Neural cell (in vitro differentiated cells): ENCODE data around the gene ABCF2. TPM values are rescaled to one million over a fixed set of nuclear protein-coding genes. Genes with fewer than 3 reads are reported as not detected.
A peak's percentile ranks its signal among the peaks of the same experiment; 100 is the strongest.

Experiments
- H2AFZ ChIP-seq: fragments of 200-600, 300-800 bp; sonication (generic), shearing (Covaris generic); 2 replicates; pipeline ENCODE4 v1.6.0; 2014; ENCODE audit warnings: low read depth, mild to moderate bottlenecking, antibody characterized with exemption, low read length, moderate library complexity
- H3F3A ChIP-seq: fragments of 200-600 bp; shearing (Covaris generic); 2 replicates; pipeline ENCODE4 v1.6.1; 2016; ENCODE audit warnings: mild to moderate bottlenecking, moderate library complexity, mixed read lengths, antibody characterized with exemption, low read length; ENCODE audit not compliant: insufficient read depth, poor library complexity, severe bottlenecking
- H3K27ac ChIP-seq: fragments of 200-600, 300-800 bp; sonication (generic), shearing (Covaris generic); 2 replicates; pipeline ENCODE4 v1.5.1; 2014; ENCODE audit warnings: mild to moderate bottlenecking, low read length, moderate library complexity
- H3K27me3 ChIP-seq: fragments of 300-800, 200-600 bp; sonication (generic), shearing (Covaris generic); 2 replicates; pipeline ENCODE4 v1.6.0; 2014; ENCODE audit warnings: mild to moderate bottlenecking, low read depth, low read length, moderate library complexity; ENCODE audit not compliant: insufficient read depth
- H3K36me3 ChIP-seq: fragments of 300-800, 200-600 bp; sonication (generic), shearing (Covaris generic); 2 replicates; pipeline ENCODE4 v1.5.1; 2014; ENCODE audit warnings: mild to moderate bottlenecking, antibody characterized with exemption, low read length, moderate library complexity; ENCODE audit not compliant: insufficient read depth
- H3K4me2 ChIP-seq: fragments of 300-800, 200-600 bp; sonication (generic), shearing (Covaris generic); 2 replicates; pipeline ENCODE4 v1.6.0; 2014; ENCODE audit warnings: mild to moderate bottlenecking, low read length
- H3K4me3 ChIP-seq: fragments of 300-800, 200-600 bp; sonication (generic), shearing (Covaris generic); 2 replicates; pipeline ENCODE4 v1.5.1; 2014; ENCODE audit warnings: mild to moderate bottlenecking, low read length, moderate library complexity
- H3K79me2 ChIP-seq: fragments of 200-600 bp; shearing (Covaris generic); replicated peaks from 2 replicates; pipeline ENCODE4 v1.6.0; 2014; ENCODE audit warnings: mild to moderate bottlenecking, low read length, moderate library complexity; ENCODE audit not compliant: insufficient read depth
- H3K9ac ChIP-seq: fragments of 300-800, 200-600 bp; sonication (generic), shearing (Covaris generic); 2 replicates; pipeline ENCODE4 v1.6.1; 2016; ENCODE audit warnings: mild to moderate bottlenecking, low read length, mixed read lengths
- H3K9me2 ChIP-seq: fragments of 200-600 bp; shearing (Covaris generic); 2 replicates; pipeline ENCODE4 v1.6.1; 2016; ENCODE audit warnings: mild to moderate bottlenecking, low read length, mixed read lengths; ENCODE audit not compliant: insufficient read depth
- H3K9me3 ChIP-seq: fragments of 200-600, 300-800 bp; sonication (generic), shearing (Covaris generic); 2 replicates; pipeline ENCODE4 v1.6.1; 2016; ENCODE audit warnings: mild to moderate bottlenecking, mixed run types, low read length, moderate library complexity, mixed read lengths
- H4K20me1 ChIP-seq: fragments of 200-600 bp; shearing (Covaris generic); 2 replicates; pipeline ENCODE4 v1.6.1; 2016; ENCODE audit warnings: mild to moderate bottlenecking, mixed run types; ENCODE audit not compliant: insufficient read depth
- EP300 ChIP-seq: fragments of 450-650 bp; conservative IDR thresholded peaks from 2 replicates; pipeline ENCODE4 v1.6.1; 2014; ENCODE audit warnings: antibody characterized with exemption, mild to moderate bottlenecking, moderate library complexity; ENCODE audit not compliant: poor library complexity, severe bottlenecking
- EZH2 ChIP-seq: fragments of 200-600, 300-800 bp; shearing (Covaris generic), sonication (generic); IDR thresholded peaks from 2 replicates; pipeline ENCODE4 v1.6.1; 2014; ENCODE audit warnings: antibody characterized with exemption, low read length, borderline replicate concordance, mild to moderate bottlenecking; ENCODE audit not compliant: insufficient read depth, poor library complexity, severe bottlenecking
- MXI1 ChIP-seq: fragments of 450-650 bp; conservative IDR thresholded peaks from 2 replicates; pipeline ENCODE4 v1.6.1; 2014; ENCODE audit warnings: antibody characterized with exemption, mild to moderate bottlenecking; ENCODE audit not compliant: poor library complexity, severe bottlenecking
- POLR2AphosphoS5 ChIP-seq: IDR thresholded peaks from 2 replicates; pipeline ENCODE4 v1.6.1; 2012
- RAD21 ChIP-seq: fragments of 450-650 bp; conservative IDR thresholded peaks from 2 replicates; pipeline ENCODE4 v1.6.1; 2014; ENCODE audit warnings: antibody characterized with exemption, mild to moderate bottlenecking, moderate library complexity
- SMC3 ChIP-seq: fragments of 450-650 bp; conservative IDR thresholded peaks from 2 replicates; pipeline ENCODE4 v1.6.1; 2014; ENCODE audit warnings: antibody characterized with exemption, mild to moderate bottlenecking, moderate library complexity; ENCODE audit not compliant: poor library complexity
- TAF1 ChIP-seq: IDR thresholded peaks from 2 replicates; pipeline ENCODE4 v1.6.1; 2012; ENCODE audit warnings: low read depth
- polyA plus RNA-seq: library from polyadenylated mRNA; depleted of rRNA; stranded (reverse); fragments of >200 nt; gene quantifications from 2 replicates; pipeline ENCODE4 v1.2.3, GENCODE V29; 2014
- TF ChIP-seq, protein P1 (sequence below): fragments of 450-650 bp; IDR thresholded peaks from 2 replicates; pipeline ENCODE4 v1.5.1; 2014; ENCODE audit warnings: antibody characterized with exemption, mild to moderate bottlenecking, moderate library complexity; ENCODE audit not compliant: poor library complexity, severe bottlenecking
- TF ChIP-seq, protein P2 (sequence below): IDR thresholded peaks from 2 replicates; pipeline ENCODE4 v1.6.1; 2012; ENCODE audit warnings: borderline replicate concordance

The ABCF2 gene
- polyA plus RNA-seq, 1 donor from 2014 or later: 32.7 TPM

DNA sequence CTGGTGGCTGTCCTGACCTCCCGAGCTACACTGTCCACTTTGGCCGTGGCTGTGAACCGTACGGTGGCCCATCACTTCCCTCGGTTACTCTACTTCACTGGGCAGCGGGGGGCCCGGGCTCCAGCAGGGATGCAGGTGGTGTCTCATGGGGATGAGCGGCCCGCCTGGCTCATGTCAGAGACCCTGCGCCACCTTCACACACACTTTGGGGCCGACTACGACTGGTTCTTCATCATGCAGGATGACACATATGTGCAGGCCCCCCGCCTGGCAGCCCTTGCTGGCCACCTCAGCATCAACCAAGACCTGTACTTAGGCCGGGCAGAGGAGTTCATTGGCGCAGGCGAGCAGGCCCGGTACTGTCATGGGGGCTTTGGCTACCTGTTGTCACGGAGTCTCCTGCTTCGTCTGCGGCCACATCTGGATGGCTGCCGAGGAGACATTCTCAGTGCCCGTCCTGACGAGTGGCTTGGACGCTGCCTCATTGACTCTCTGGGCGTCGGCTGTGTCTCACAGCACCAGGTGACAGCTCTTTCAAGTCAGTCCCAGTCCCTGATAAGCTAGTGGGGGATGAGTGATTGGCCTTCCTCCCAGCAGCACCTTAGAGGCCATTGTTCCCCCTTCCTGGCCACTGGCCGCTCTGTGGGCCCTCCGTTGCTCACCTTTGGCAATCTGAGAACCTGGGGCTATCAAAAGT, 8.2 kb upstream of the ABCF2 start:
- Histone ChIP-seq H2AFZ (no peak overlapping the region), H3K4me2 (no peak overlapping the region), H3K27me3 (no peaks in the 10 kb centered on the region), H4K20me1 (no peaks in the 10 kb centered on the region), H3K36me3 (no peaks in the 10 kb centered on the region), H3K9me2 (no peaks in the 10 kb centered on the region), H3K9ac (no peak overlapping the region), H3K4me3 (no peak overlapping the region), H3K9me3 (no peaks in the 10 kb centered on the region), H3K79me2 (peaks cover 25% of the 10 kb centered on the region), H3K27ac (no peak overlapping the region), H3F3A (no peaks in the 10 kb centered on the region)
- TF ChIP-seq TAF1: no peak
- TF ChIP-seq MXI1: no peak
- no peak for TF ChIP-seq RAD21
- no peak for TF ChIP-seq SMC3
- TF ChIP-seq, protein P1, sequence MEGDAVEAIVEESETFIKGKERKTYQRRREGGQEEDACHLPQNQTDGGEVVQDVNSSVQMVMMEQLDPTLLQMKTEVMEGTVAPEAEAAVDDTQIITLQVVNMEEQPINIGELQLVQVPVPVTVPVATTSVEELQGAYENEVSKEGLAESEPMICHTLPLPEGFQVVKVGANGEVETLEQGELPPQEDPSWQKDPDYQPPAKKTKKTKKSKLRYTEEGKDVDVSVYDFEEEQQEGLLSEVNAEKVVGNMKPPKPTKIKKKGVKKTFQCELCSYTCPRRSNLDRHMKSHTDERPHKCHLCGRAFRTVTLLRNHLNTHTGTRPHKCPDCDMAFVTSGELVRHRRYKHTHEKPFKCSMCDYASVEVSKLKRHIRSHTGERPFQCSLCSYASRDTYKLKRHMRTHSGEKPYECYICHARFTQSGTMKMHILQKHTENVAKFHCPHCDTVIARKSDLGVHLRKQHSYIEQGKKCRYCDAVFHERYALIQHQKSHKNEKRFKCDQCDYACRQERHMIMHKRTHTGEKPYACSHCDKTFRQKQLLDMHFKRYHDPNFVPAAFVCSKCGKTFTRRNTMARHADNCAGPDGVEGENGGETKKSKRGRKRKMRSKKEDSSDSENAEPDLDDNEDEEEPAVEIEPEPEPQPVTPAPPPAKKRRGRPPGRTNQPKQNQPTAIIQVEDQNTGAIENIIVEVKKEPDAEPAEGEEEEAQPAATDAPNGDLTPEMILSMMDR: no peak
- TF ChIP-seq EP300: no peak
- TF ChIP-seq EZH2: no peak
- TF ChIP-seq POLR2AphosphoS5: no peak
- TF ChIP-seq, protein P2, sequence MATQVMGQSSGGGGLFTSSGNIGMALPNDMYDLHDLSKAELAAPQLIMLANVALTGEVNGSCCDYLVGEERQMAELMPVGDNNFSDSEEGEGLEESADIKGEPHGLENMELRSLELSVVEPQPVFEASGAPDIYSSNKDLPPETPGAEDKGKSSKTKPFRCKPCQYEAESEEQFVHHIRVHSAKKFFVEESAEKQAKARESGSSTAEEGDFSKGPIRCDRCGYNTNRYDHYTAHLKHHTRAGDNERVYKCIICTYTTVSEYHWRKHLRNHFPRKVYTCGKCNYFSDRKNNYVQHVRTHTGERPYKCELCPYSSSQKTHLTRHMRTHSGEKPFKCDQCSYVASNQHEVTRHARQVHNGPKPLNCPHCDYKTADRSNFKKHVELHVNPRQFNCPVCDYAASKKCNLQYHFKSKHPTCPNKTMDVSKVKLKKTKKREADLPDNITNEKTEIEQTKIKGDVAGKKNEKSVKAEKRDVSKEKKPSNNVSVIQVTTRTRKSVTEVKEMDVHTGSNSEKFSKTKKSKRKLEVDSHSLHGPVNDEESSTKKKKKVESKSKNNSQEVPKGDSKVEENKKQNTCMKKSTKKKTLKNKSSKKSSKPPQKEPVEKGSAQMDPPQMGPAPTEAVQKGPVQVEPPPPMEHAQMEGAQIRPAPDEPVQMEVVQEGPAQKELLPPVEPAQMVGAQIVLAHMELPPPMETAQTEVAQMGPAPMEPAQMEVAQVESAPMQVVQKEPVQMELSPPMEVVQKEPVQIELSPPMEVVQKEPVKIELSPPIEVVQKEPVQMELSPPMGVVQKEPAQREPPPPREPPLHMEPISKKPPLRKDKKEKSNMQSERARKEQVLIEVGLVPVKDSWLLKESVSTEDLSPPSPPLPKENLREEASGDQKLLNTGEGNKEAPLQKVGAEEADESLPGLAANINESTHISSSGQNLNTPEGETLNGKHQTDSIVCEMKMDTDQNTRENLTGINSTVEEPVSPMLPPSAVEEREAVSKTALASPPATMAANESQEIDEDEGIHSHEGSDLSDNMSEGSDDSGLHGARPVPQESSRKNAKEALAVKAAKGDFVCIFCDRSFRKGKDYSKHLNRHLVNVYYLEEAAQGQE: no peak

DNA sequence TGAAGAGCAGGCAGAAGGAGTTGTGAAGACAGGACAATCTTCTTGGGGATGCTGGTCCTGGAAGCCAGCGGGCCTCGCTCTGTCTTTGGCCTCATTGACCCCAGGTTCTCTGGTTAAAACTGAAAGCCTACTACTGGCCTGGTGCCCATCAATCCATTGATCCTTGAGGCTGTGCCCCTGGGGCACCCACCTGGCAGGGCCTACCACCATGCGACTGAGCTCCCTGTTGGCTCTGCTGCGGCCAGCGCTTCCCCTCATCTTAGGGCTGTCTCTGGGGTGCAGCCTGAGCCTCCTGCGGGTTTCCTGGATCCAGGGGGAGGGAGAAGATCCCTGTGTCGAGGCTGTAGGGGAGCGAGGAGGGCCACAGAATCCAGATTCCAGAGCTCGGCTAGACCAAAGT, 6.8 kb upstream of the ABCF2 start:
- Histone ChIP-seq H3K79me2 (peaks cover 25% of the 10 kb centered on the region), H3K9me2 (no peaks in the 10 kb centered on the region), H3K36me3 (no peaks in the 10 kb centered on the region), H4K20me1 (no peaks in the 10 kb centered on the region), H3K9me3 (no peaks in the 10 kb centered on the region), H3K4me2 (peak overlapping the region; percentile 95), H3K27me3 (no peaks in the 10 kb centered on the region), H3K27ac (no peak overlapping the region), H3F3A (no peaks in the 10 kb centered on the region), H3K4me3 (peak overlapping the region; percentile 98), H2AFZ (no peak overlapping the region), H3K9ac (peak overlapping the region; percentile 89)
- TF ChIP-seq EP300: no peak
- no peak for TF ChIP-seq SMC3
- no peak for TF ChIP-seq POLR2AphosphoS5
- no peak for TF ChIP-seq TAF1
- TF ChIP-seq RAD21: no peak
